Transverse colon (tissue), 4 donors: ENCODE data around the gene MVB12A. TPM values are rescaled to one million over a fixed set of nuclear protein-coding genes. Genes with fewer than 3 reads are reported as not detected.

Experiments
- DNase-seq: peaks from one replicate; pipeline ENCODE4 v3.0.0-alpha.2; 2019
- H3K27ac ChIP-seq, 4 donors: fragments of 200-600 bp; sonication (generic); 2 replicates each; pipeline ENCODE4 v1.5.1; 2016 to 2018; ENCODE audit warnings: inconsistent platforms in 4 of 4
- H3K27me3 ChIP-seq: fragments of 200-600 bp; sonication (generic); 2 replicates; pipeline ENCODE4 v1.5.1; 2017; ENCODE audit warnings: inconsistent platforms
- H3K36me3 ChIP-seq, 4 donors: fragments of 200-600 bp; sonication (generic); 2 replicates each; pipeline ENCODE4 v1.5.1; 2017 to 2019; ENCODE audit warnings: inconsistent platforms in 4 of 4
- H3K4me1 ChIP-seq, 4 donors: fragments of 200-600 bp; sonication (generic); 2 replicates each; pipeline ENCODE4 v1.5.1; 2017 to 2020; ENCODE audit warnings: inconsistent platforms in 4 of 4
- H3K4me3 ChIP-seq, 4 donors: fragments of 200-600 bp; sonication (generic); 1 replicate in 1 of 4; 2 replicates in 3 of 4; pipeline versions ENCODE4 v1.5.1 to v1.6.1; 2017 to 2019; ENCODE audit warnings: inconsistent platforms in 4 of 4
- H3K9me3 ChIP-seq, 2 donors: fragments of 200-600 bp; sonication (generic); 2 replicates each; pipeline ENCODE4 v1.5.1; 2017 to 2019; ENCODE audit warnings: inconsistent platforms in 2 of 2
- CTCF ChIP-seq, 5 experiments: fragments of 200-600 bp in 3 of 5; fragments of 450-650 bp in 2 of 5; sonication (generic) in 3 of 5; IDR thresholded peaks; 1 replicate in 2 of 5; 2 replicates in 3 of 5; pipeline ENCODE4 v1.5.1; 2016 to 2017; ENCODE audit warnings: antibody characterized with exemption in 5 of 5, inconsistent platforms in 3 of 5, mild to moderate bottlenecking in 2 of 5, moderate library complexity in 1 of 5
- EP300 ChIP-seq: sonication (generic); formaldehyde crosslinking; IDR thresholded peaks from one replicate; pipeline ENCODE4 v1.6.1; 2017; ENCODE audit warnings: antibody characterized with exemption, low read depth
- POLR2A ChIP-seq: fragments of 450-650 bp; IDR thresholded peaks from one replicate; pipeline ENCODE4 v1.6.1; 2016; ENCODE audit warnings: antibody characterized with exemption, mild to moderate bottlenecking, moderate library complexity
- POLR2AphosphoS5 ChIP-seq, 3 donors: sonication (generic); formaldehyde crosslinking; IDR thresholded peaks; one replicate each; pipeline ENCODE4 v1.6.1; 2016; ENCODE audit warnings: antibody characterized with exemption in 3 of 3
- WGBS, 2 donors: methylation state at CpG; one replicate each; pipeline ENCODE4 v1.1.5; 2018; ENCODE audit warnings: low coverage in 1 of 2; 5-methylcytosine and 5-hydroxymethylcytosine counted together
- in situ Hi-C, 4 donors: fragments of 200-750 bp; cut with MboI; loops; one replicate each; pipeline versions ENCODE4 v1.15.0 to v1.15.1; 2017; ENCODE audit warnings: low sequenced_read_pairs in 3 of 4, low pct_ligation_motif_present in 1 of 4, low pct_unique_long_range_greater_than_20kb in 1 of 4
- intact Hi-C: fragments of 100-400 bp; cut with DNase I; formaldehyde crosslinking; loops from one replicate; pipeline ENCODE4 v1.15.1; 2023; ENCODE audit warnings: low total_unique reads
- total RNA-seq, 4 donors: library from RNA; depleted of rRNA; stranded (reverse); fragments of >200 nt; gene quantifications; one replicate each; pipeline ENCODE4 v1.1.0, GENCODE V29; 2016

The MVB12A gene
- total RNA-seq, 4 donors from 2014 or later, result 22.9 to 84.2 (median 83.1) TPM

DNA sequence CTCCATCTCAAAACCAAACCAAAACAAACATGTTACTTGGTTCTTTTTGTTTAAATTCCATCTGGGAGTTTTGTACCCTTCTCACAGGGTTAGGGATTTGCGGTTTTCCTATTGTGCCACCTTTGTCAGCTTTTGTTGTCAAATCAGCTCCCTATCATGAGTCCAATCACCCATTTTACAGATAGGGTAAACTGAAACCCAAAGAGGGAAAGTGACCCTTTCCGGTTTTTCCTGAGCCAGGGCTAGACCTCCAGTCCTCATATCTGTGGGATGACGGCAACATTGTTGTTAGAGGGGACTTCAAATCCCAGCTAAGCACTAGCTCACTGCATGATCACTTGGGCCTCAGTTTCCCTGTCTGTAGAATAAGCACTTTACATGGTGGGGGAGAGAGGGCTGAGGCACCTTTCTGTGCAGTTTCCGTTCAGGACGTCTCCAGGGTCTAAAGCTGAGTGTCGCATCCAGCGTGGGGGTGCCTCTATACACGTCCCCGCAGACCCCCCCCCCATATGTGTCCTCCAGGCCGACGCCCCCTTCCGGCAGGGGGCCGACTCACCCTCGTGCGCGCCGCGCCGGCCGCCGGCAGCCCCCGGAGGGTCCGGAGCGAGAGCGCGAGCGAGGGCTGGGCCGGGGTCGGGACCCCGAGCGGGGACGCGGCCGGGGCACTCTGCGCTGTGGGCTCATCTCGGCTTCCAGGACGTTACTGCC lies 29.7 kb upstream of the MVB12A start:
- WGBS, 2 donors, result 33 to 86% methylated on average over 1 to 10 of the region's 37 CpGs
- H3K9me3 ChIP-seq, result no peaks in the 10 kb centered on the region
- in situ Hi-C loops (loop anchor here in 2 of 4 donors (5.0 to 10.0 kb wide), 2 partner anchors 43 to 75 kb away; partner anchors contain the start of gene NXNL1 (in 1 of the 2)), intact Hi-C loops (loop anchor here (1.0 kb wide), 1 partner anchor 31 kb away; no protein-coding TSS in a partner anchor)
- peak overlapping the region in 3 of 4 donors; percentile 10 to 53 (median 45) for H3K27ac ChIP-seq
- peaks cover 0 to 20% (median 11%) of the 10 kb centered on the region in 4 donors for H3K4me1 ChIP-seq
- TF ChIP-seq CTCF (IDR thresholded peaks at IDR 0.05), result no peak
- no peak for TF ChIP-seq EP300
- TF ChIP-seq POLR2AphosphoS5 (IDR thresholded peaks at IDR 0.05), result no peak
- TF ChIP-seq POLR2A, result no peak
- H3K4me3 ChIP-seq, result peak overlapping the region; percentile 11 to 50 (median 30)
- no peaks in the 10 kb centered on the region for H3K36me3 ChIP-seq
- peaks cover 36% of the 10 kb centered on the region for H3K27me3 ChIP-seq
- no peak for DNase-seq

DNA sequence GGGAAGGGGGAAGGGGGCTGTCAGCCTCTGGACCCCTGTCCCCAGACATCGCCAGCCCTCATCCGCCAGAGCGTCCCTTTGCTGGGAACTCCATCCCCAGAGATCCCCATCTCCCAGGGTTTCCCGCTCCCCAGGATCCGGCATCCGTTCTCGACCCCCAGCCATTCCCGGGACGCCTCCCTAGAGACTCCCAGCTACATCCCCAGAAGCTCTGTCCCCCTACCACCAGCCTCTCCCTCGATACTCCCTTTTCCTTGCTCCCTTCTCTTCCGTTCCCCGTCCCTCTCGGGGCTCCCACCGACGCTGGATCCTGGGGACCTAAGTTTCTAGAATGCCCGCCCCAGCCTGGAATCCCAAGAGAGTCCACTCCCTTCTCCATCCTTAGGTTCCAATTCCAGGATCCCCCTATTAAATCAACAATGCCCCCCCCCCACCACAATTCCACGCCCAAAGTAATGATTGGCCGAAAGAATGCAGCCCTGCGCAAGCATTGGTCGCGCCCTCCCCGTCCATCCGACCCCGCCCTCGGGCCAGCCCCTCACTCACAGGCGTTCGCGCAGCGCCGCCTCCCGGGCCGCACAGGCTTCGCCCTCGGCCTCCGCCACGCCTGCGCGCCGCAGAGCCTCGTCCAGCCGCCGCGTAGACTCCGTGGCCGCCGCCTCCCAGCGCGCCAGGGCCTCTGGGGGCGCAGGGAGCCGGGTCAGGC lies 29.0 kb upstream of the MVB12A start:
- Histone ChIP-seq H3K4me3 (peak overlapping the region; percentile 11 to 50 (median 30)), H3K27ac (peak overlapping the region; percentile 10 to 53 (median 38)), H3K9me3 (no peaks in the 10 kb centered on the region), H3K27me3 (peaks cover 36% of the 10 kb centered on the region), H3K36me3 (no peaks in the 10 kb centered on the region), H3K4me1 (peaks cover 0 to 22% (median 11%) of the 10 kb centered on the region in 4 donors)
- intact Hi-C loops (no loop called here), in situ Hi-C loops (loop anchor here in 1 of 4 donors (10.0 kb wide), 1 partner anchor 74 kb away; the partner anchor contains the start of gene NXNL1)
- TF ChIP-seq CTCF (IDR thresholded peaks at IDR 0.05) (peak; percentile 38 to 76 (median 58)), POLR2A (no peak)
- peak; percentile 93 for DNase-seq
- 1 to 2% methylated on average over 13 to 49 of the region's 50 CpGs for WGBS, 2 donors

DNA sequence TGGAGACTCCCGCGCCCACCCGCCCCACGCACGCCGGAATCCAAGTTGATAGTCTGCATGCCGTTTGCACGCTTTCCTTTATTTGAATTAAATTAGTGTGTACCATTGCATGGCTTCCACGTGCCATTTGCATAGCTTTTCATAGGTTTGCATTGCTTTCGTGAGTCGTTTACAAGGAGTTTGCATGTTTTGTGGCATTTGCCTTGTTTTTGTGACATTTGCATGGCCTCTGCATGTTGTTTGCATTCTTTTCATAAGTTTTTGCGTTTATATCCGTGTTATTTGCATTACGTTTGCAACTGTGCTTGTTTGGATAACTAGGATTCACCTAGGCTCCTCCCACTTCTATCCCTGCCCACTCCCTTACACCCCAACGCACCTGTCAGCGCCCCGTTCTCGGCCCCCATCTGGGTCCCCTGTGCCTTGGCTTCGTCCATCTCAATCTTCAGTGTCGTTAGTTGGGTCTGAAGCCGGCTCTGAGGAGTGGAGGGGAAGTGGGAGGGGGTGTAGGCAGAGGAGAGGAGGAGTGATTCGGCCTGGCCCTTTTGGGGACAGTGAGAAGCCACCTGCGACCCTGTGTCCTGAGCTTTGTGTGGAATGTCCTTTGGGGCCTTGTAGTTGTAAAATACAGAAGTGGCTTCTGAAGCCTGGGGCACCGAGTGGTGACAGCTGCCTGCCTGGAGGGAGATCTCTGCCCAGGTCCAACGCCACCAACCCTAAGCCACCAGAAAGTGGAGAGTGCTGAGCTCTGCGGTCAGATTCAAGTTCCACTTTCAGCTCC lies 28.3 kb upstream of the MVB12A start:
- Histone ChIP-seq H3K27me3 (peaks cover 36% of the 10 kb centered on the region), H3K4me1 (peaks cover 0 to 22% (median 11%) of the 10 kb centered on the region in 4 donors), H3K27ac (peak overlapping the region in 2 of 4 donors; percentile 4 to 45), H3K4me3 (peak overlapping the region in 3 of 4 donors; percentile 11 to 50 (median 38)), H3K36me3 (no peaks in the 10 kb centered on the region), H3K9me3 (no peaks in the 10 kb centered on the region)
- no peak for TF ChIP-seq POLR2A
- TF ChIP-seq POLR2AphosphoS5 (IDR thresholded peaks at IDR 0.05), result no peak
- no peak for TF ChIP-seq EP300
- no peak for TF ChIP-seq CTCF (IDR thresholded peaks at IDR 0.05)
- DNase-seq, result peak; percentile 52
- in situ Hi-C loops, result loop anchor here in 1 of 4 donors (10.0 kb wide), 1 partner anchor 73 kb away; the partner anchor contains the start of gene NXNL1
- intact Hi-C loops, result no loop called here
- WGBS, 2 donors, result 9 to 20% methylated on average over 2 to 26 of the region's 26 CpGs
